ENCODE data around the gene OR52N2. TPM values are rescaled to one million over a fixed set of nuclear protein-coding genes. Genes with fewer than 3 reads are reported as not detected.

OR52N2 gene
- total RNA-seq, 1 donor from 2014 or later: not detected

DNA sequence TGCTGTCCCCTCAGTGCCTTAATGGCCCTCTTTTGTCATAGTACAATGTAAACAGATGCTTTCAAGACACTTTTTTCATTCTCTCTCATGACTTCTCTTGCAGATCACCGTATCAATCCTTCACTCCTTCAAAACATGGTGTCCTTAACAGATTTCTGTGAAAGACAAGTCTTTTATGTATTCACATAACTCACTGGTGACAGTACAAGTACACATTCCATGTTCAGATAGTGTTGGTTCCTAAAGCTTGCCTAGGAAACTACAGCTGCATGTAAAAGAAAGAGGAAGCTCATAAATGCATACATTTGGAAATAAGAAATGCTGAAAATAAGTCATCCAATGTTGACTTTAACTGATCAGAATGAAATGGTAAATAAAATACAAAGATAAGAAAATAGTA lies 38.0 kb downstream of the OR52N2 start:
- TF ChIP-seq, protein P1, sequence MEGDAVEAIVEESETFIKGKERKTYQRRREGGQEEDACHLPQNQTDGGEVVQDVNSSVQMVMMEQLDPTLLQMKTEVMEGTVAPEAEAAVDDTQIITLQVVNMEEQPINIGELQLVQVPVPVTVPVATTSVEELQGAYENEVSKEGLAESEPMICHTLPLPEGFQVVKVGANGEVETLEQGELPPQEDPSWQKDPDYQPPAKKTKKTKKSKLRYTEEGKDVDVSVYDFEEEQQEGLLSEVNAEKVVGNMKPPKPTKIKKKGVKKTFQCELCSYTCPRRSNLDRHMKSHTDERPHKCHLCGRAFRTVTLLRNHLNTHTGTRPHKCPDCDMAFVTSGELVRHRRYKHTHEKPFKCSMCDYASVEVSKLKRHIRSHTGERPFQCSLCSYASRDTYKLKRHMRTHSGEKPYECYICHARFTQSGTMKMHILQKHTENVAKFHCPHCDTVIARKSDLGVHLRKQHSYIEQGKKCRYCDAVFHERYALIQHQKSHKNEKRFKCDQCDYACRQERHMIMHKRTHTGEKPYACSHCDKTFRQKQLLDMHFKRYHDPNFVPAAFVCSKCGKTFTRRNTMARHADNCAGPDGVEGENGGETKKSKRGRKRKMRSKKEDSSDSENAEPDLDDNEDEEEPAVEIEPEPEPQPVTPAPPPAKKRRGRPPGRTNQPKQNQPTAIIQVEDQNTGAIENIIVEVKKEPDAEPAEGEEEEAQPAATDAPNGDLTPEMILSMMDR (IDR thresholded peaks at IDR 0.05): no peak
- H3K36me3 Mint-ChIP-seq (ENCODE audit: unreplicated experiment): no peaks in the 10 kb centered on the region
- H3K27me3 Mint-ChIP-seq (ENCODE audit: unreplicated experiment): no peaks in the 10 kb centered on the region
- H3K27ac Mint-ChIP-seq (ENCODE audit: unreplicated experiment): no peak overlapping the region
- H3K4me1 Mint-ChIP-seq (ENCODE audit: unreplicated experiment): no peaks in the 10 kb centered on the region
- DNase-seq (ENCODE audit: extremely low spot score, unreplicated experiment): no peak
- H3K4me3 Mint-ChIP-seq (ENCODE audit: unreplicated experiment): no peak overlapping the region
- H3K9me3 Mint-ChIP-seq (ENCODE audit: unreplicated experiment): no peaks in the 10 kb centered on the region

DNA sequence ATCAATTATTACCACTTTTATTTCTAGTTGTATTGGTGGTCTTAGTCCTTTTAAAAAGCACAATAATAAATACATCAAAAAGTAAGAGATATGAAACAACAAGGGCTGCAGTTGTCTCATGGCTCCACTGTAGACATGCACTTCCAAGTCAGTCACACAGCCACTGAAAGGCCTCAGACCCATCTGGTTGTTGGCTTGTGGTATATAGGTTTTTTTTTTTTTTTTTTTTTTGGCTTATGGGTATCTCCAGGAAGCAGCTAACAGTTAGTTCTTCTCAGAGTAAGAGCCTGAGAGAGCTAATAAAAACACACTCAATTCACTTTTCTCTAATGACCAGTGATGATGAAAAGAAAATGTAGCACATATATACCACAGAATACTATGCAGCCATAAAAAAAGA lies 39.0 kb downstream of the OR52N2 start:
- Mint-ChIP-seq H3K27ac (ENCODE audit: unreplicated experiment) (no peak overlapping the region), H3K36me3 (ENCODE audit: unreplicated experiment) (no peaks in the 10 kb centered on the region), H3K4me1 (ENCODE audit: unreplicated experiment) (no peaks in the 10 kb centered on the region), H3K27me3 (ENCODE audit: unreplicated experiment) (no peaks in the 10 kb centered on the region), H3K9me3 (ENCODE audit: unreplicated experiment) (peaks cover 8% of the 10 kb centered on the region), H3K4me3 (ENCODE audit: unreplicated experiment) (no peak overlapping the region)
- TF ChIP-seq, protein P1 (IDR thresholded peaks at IDR 0.05): no peak
- DNase-seq (ENCODE audit: extremely low spot score, unreplicated experiment): no peak

DNA sequence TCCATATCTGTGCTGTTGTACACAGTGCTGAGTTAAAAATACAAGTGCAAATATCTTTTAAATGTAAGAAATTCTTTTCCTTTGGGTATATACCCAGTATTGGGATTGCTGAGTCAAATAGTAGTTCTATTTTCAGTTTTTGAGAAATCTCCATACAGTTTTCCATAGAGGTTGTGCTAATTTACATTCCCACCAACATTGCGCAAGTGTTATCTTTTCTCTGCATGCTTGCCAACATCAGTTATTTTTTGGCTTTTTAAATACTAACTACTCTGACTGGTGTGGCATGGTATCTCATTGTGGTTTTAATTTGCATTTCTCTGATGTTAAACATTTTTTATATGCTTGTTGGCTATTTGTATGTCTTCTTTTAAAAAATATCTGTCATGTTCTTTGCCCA lies 42.3 kb downstream of the OR52N2 start:
- Mint-ChIP-seq H3K27me3 (ENCODE audit: unreplicated experiment) (no peaks in the 10 kb centered on the region), H3K4me3 (ENCODE audit: unreplicated experiment) (no peak overlapping the region), H3K27ac (ENCODE audit: unreplicated experiment) (no peak overlapping the region), H3K4me1 (ENCODE audit: unreplicated experiment) (no peaks in the 10 kb centered on the region), H3K9me3 (ENCODE audit: unreplicated experiment) (peaks cover 18% of the 10 kb centered on the region), H3K36me3 (ENCODE audit: unreplicated experiment) (no peaks in the 10 kb centered on the region)
- TF ChIP-seq, protein P1 (IDR thresholded peaks at IDR 0.05): no peak
- DNase-seq (ENCODE audit: extremely low spot score, unreplicated experiment): no peak

DNA sequence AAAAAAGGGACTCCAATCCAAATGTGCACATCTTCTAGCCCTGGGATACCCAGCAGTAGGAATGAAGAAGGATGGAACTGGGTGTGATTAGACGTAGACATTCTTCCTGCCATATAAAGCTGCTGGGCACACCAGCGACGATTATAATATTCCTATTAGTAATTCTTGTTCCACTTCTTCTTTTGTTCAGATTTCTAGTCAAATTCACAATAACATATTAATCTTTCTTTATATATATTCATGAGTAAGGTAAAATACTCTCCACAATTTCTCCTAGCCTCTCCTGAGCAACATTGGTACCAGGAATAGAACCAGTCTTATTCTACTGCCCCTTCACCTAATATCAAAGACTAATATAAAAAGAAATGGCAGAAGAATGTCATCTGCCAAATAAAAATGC lies 48.9 kb downstream of the OR52N2 start, which contains the start of gene OR52E8:
OR52E8 (minus strand) TSS at position 101 of the 400 bp plus-strand sequence; CDS start at position 101, 0 bp downstream.
- DNase-seq (ENCODE audit: extremely low spot score, unreplicated experiment): no peak
- no peak within 1 kb of the TSS for H3K27ac Mint-ChIP-seq (ENCODE audit: unreplicated experiment)
- no peak within 1 kb of the TSS for H3K4me3 Mint-ChIP-seq (ENCODE audit: unreplicated experiment)
- H3K4me1 Mint-ChIP-seq (ENCODE audit: unreplicated experiment): no peaks in the 10 kb centered on the region
- peaks cover 4% of the 10 kb centered on the region for H3K27me3 Mint-ChIP-seq (ENCODE audit: unreplicated experiment)
- H3K9me3 Mint-ChIP-seq (ENCODE audit: unreplicated experiment): peaks cover 11% of the 10 kb centered on the region
- TF ChIP-seq, protein P1 (IDR thresholded peaks at IDR 0.05): no peak
- H3K36me3 Mint-ChIP-seq (ENCODE audit: unreplicated experiment): no peaks in the 10 kb centered on the region

DNA sequence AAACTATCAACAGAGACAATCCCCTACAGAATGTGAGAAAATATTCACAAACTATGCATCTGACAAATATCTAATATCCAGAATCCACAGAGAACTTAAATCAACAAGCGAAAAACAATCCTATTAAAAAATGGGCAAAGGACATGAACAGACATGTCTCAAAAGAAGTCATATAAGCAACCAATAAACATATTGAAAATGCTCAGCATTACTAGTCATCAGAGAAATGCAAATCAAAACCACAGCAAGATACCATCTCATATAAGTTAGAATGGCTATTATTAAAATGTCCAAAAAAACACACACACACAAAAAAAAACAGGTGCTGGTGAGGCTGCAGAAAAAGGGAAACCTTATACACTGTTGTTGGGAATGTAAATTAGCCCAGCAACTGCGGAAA lies 57.1 kb downstream of the OR52N2 start:
- Mint-ChIP-seq H3K4me1 (ENCODE audit: unreplicated experiment) (no peaks in the 10 kb centered on the region), H3K9me3 (ENCODE audit: unreplicated experiment) (no peaks in the 10 kb centered on the region), H3K4me3 (ENCODE audit: unreplicated experiment) (no peak overlapping the region), H3K27me3 (ENCODE audit: unreplicated experiment) (peaks cover 4% of the 10 kb centered on the region), H3K36me3 (ENCODE audit: unreplicated experiment) (no peaks in the 10 kb centered on the region), H3K27ac (ENCODE audit: unreplicated experiment) (no peak overlapping the region)
- TF ChIP-seq, protein P1 (IDR thresholded peaks at IDR 0.05): no peak
- no peak for DNase-seq (ENCODE audit: extremely low spot score, unreplicated experiment)

Other genes starting within 250 kb of the OR52N2 start
- not detected in 2 replicates for gene OR52B6, start 228.0 kb upstream of the OR52N2 start, total RNA-seq
- 1.9 TPM in 2 replicates for gene TRIM6, start 212.3 kb upstream of the OR52N2 start, total RNA-seq
- 4.6 and 5.6 TPM in 2 replicates for gene TRIM34, start 183.9 kb upstream of the OR52N2 start, total RNA-seq
- gene TRIM5, start 123.8 kb upstream of the OR52N2 start, total RNA-seq: 41.7 and 47.3 TPM in 2 replicates
- gene TRIM22, start 119.1 kb upstream of the OR52N2 start, total RNA-seq: 136 and 138 TPM in 2 replicates
- not detected in 2 replicates for gene OR56B1, start 72.5 kb upstream of the OR52N2 start, total RNA-seq
- not detected in 2 replicates for gene OR52N4, start 54.7 kb upstream of the OR52N2 start, total RNA-seq
- not detected in 2 replicates for gene OR52N5, start 25.6 kb upstream of the OR52N2 start, total RNA-seq
- gene OR52N1, start 17.7 kb upstream of the OR52N2 start, total RNA-seq: not detected in 2 replicates
- not detected in 2 replicates for gene OR52E6, start 33.0 kb downstream of the OR52N2 start, total RNA-seq
- not detected in 2 replicates for gene OR52E8, start 48.8 kb downstream of the OR52N2 start, total RNA-seq
- gene OR52E4, start 71.7 kb downstream of the OR52N2 start, total RNA-seq: not detected in 2 replicates
- not detected in 2 replicates for gene OR52E5, start 84.3 kb downstream of the OR52N2 start, total RNA-seq
- gene OR56A3, start 133.3 kb downstream of the OR52N2 start, total RNA-seq: not detected in 2 replicates
- not detected in 2 replicates for gene OR56A5, start 159.6 kb downstream of the OR52N2 start, total RNA-seq
- gene OR52L1, start 178.1 kb downstream of the OR52N2 start, total RNA-seq: not detected in 2 replicates
- gene OR56A4, start 198.0 kb downstream of the OR52N2 start, total RNA-seq: 0.08 and 0.10 TPM in 2 replicates
- gene OR56A1, start 221.8 kb downstream of the OR52N2 start, total RNA-seq: not detected in 2 replicates